HG03575 (cell line): Measurements from ENCODE around the gene FUOM.

ENCODE experiments used
- ATAC-seq: cut with Tn5 transposase; IDR thresholded peaks from one replicate; pipeline ENCODE4 v1.9.1; 2021; ENCODE audit not compliant: unreplicated experiment, insufficient number of reproducible peaks, low FRiP score; ENCODE audit errors: extremely low read depth

The FUOM gene

GRCh38 chr10:133307776-133308420 is 49.9 kb downstream of the FUOM start:
- no peak for ATAC-seq

GRCh38 chr10:133306941-133307379 is 50.9 kb downstream of the FUOM start:
- no peak for ATAC-seq

GRCh38 chr10:133306097-133306476 is 51.7 kb downstream of the FUOM start:
- no peak for ATAC-seq
